Fibroblast of lung (primary cell): Measurements from ENCODE around the gene PRCD.

Experiments
- EZH2 ChIP-seq: IDR thresholded peaks from 2 replicates; pipeline ENCODE4 v1.5.1; 2012; ENCODE audit warnings: low read length, control low read depth, mild to moderate bottlenecking; ENCODE audit errors: missing control alignments
- TF ChIP-seq, protein P1 (sequence below), 2 donors: IDR thresholded peaks in 1 of 2; conservative IDR thresholded peaks in 1 of 2; 1 replicate in 1 of 2; 2 replicates in 1 of 2; pipeline ENCODE4 v1.5.1; 2011 to 2012; ENCODE audit warnings: low read length in 2 of 2, control low read depth in 1 of 2, inconsistent platforms in 1 of 2, low read depth in 1 of 2, mild to moderate bottlenecking in 1 of 2

DNA sequence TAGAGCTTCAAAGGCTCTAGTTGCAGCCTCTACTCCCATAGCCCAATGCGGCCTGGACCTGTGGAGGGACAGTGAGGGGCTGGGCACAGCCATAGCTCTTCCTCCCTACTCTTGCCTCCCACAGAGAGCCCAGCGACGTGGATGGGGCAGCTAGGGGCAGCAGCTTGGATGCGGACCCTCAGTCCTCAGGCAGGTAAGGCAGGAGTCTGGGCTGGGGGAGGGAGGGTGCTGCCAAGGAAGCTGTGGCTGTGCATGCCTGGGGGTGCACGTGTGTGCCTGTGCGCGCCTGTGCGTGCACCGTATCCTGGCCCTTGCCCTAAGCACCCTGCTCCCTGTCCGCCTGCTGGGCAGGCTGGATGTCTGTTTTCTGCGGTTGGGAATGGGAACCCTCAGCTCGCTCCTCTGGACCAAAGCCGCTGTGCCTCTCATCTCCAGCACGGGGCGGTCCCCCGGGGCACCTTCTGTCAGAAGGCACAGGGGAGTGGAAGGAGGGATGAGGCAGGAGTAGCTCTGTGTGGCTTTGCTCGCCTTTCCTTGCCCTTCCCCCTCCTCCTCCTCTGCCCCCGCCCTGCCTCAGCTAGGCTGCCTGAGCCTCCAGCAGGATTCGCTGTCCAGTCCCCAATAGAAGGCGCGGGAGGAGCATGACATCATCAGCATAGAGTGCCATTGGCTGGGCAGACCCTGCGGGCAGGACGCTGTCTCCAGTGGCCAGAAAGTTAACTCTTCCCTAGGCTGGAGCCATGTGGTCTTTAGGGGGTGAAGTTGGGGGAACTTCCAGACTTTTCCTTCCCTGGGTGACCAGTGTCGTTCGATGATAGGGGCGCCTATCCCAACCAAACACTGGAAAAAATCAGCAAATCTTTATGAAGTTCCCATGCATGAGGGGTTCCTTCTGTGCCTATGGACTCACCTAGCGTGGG, 797 bp downstream of the PRCD start:
- TF ChIP-seq EZH2, result no peak
- TF ChIP-seq, protein P1, sequence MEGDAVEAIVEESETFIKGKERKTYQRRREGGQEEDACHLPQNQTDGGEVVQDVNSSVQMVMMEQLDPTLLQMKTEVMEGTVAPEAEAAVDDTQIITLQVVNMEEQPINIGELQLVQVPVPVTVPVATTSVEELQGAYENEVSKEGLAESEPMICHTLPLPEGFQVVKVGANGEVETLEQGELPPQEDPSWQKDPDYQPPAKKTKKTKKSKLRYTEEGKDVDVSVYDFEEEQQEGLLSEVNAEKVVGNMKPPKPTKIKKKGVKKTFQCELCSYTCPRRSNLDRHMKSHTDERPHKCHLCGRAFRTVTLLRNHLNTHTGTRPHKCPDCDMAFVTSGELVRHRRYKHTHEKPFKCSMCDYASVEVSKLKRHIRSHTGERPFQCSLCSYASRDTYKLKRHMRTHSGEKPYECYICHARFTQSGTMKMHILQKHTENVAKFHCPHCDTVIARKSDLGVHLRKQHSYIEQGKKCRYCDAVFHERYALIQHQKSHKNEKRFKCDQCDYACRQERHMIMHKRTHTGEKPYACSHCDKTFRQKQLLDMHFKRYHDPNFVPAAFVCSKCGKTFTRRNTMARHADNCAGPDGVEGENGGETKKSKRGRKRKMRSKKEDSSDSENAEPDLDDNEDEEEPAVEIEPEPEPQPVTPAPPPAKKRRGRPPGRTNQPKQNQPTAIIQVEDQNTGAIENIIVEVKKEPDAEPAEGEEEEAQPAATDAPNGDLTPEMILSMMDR (conservative IDR thresholded peaks at IDR 0.05 in 1 of 2, IDR thresholded peaks at IDR 0.05 in 1 of 2; ENCODE audit: low read depth in 1 of 2, low read length in 2 of 2), result peak; percentile 6 to 28
